T-cell (primary cell): Measurements from ENCODE around the gene VPS13A. TPM values are rescaled to one million over a fixed set of nuclear protein-coding genes. Genes with fewer than 3 reads are reported as not detected.

Source experiments
- ATAC-seq, 4 experiments: fragments of 200-7000 bp in 3 of 4; fragments of 150-1000 bp in 1 of 4; cut with Tn5 transposase; replicated peaks in 1 of 4; 1 replicate in 3 of 4; 2 replicates in 1 of 4; pipeline ENCODE4 v1.10.0; 2021; ENCODE audit warnings: moderate library complexity in 3 of 4, mild to moderate bottlenecking in 2 of 4, moderate number of reproducible peaks in 1 of 4
- CTCF ChIA-PET, 2 donors: fragments of 300-600 bp; sonication (Branson Sonifier 250); formaldehyde crosslinking; loops; one replicate each; lab custom pipeline; 2022; ENCODE audit warnings: antibody characterized with exemption in 2 of 2; lab: Charles Lee
- POLR2A ChIA-PET, 2 donors: fragments of 300-600 bp; sonication (Branson Sonifier 250); formaldehyde crosslinking; loops; one replicate each; lab custom pipeline; 2022; ENCODE audit warnings: antibody characterized with exemption in 2 of 2; lab: Charles Lee
- DNase-seq, 35 experiments: peaks; one replicate each; pipeline versions ENCODE4 v3.0.0 to v3.0.0-alpha.2; 2013 to 2023
- H3K27ac ChIP-seq: one replicate; pipeline ENCODE4 v1.5.1; 2013; ENCODE audit warnings: low read length
- H3K27me3 ChIP-seq, 2 experiments: replicated peaks in 1 of 2; 1 replicate in 1 of 2; 2 replicates in 1 of 2; pipeline versions ENCODE4 v1.6.1 to v1.7.0; 2013; ENCODE audit warnings: low read length in 1 of 2, mixed read lengths in 1 of 2; ENCODE audit not compliant: control insufficient read depth in 2 of 2, insufficient read depth in 2 of 2; ENCODE audit errors: extremely low read depth in 1 of 2
- H3K36me3 ChIP-seq, 2 donors: 1 replicate in 1 of 2; 2 replicates in 1 of 2; pipeline versions ENCODE4 v1.6.1 to v1.7.0; 2013; ENCODE audit warnings: low read length in 1 of 2; ENCODE audit not compliant: control insufficient read depth in 2 of 2, insufficient read depth in 1 of 2; ENCODE audit errors: extremely low read depth in 1 of 2
- H3K4me1 ChIP-seq, 2 experiments: 1 replicate in 1 of 2; 2 replicates in 1 of 2; pipeline versions ENCODE4 v1.6.1 to v1.7.0; 2013; ENCODE audit warnings: low read length in 2 of 2, mixed read lengths in 1 of 2; ENCODE audit not compliant: insufficient read depth in 2 of 2, control insufficient read depth in 1 of 2; ENCODE audit errors: extremely low read depth in 1 of 2
- H3K4me3 ChIP-seq, 2 donors: 1 replicate in 1 of 2; 2 replicates in 1 of 2; pipeline versions ENCODE4 v1.5.1 to v1.7.0; 2013; ENCODE audit warnings: mild to moderate bottlenecking in 2 of 2, low read length in 1 of 2, moderate library complexity in 1 of 2; ENCODE audit not compliant: control insufficient read depth in 1 of 2; ENCODE audit errors: extremely low read depth in 1 of 2
- H3K9me3 ChIP-seq: 2 replicates; pipeline ENCODE4 v1.7.0; 2013
- H3K27ac Mint-ChIP-seq, 2 donors: one replicate each; pipeline ENCODE4 v1.8.0; 2020 to 2021; ENCODE audit warnings: mild to moderate bottlenecking in 2 of 2, mixed read lengths in 2 of 2
- H3K27me3 Mint-ChIP-seq, 2 donors: one replicate each; pipeline ENCODE4 v1.8.0; 2021 to 2022; ENCODE audit warnings: mixed read lengths in 2 of 2
- H3K36me3 Mint-ChIP-seq: one replicate; pipeline ENCODE4 v1.8.0; 2021; ENCODE audit warnings: mixed read lengths
- H3K4me1 Mint-ChIP-seq, 3 donors: one replicate each; pipeline ENCODE4 v1.8.0; 2020 to 2022; ENCODE audit warnings: mixed read lengths in 3 of 3, mild to moderate bottlenecking in 1 of 3
- H3K4me3 Mint-ChIP-seq, 3 donors: one replicate each; pipeline ENCODE4 v1.8.0; 2020 to 2022; ENCODE audit warnings: mild to moderate bottlenecking in 3 of 3, mixed read lengths in 3 of 3, moderate library complexity in 3 of 3
- H3K9me3 Mint-ChIP-seq, 3 donors: one replicate each; pipeline ENCODE4 v1.8.0; 2020 to 2022; ENCODE audit warnings: mixed read lengths in 3 of 3
- WGBS: methylation state at CpG from one replicate; pipeline ENCODE4 v1.1.5; 2013; ENCODE audit warnings: missing lambda C conversion rate; ENCODE audit not compliant: insufficient coverage; 5-methylcytosine and 5-hydroxymethylcytosine counted together
- total RNA-seq, 35 experiments: library from RNA in 6 of 35; stranded (reverse) in 6 of 35; fragments of 120-200 nt in 1 of 35; gene quantifications; one replicate each; pipeline versions ENCODE4 v1.2.1 to v1.2.4 and lab custom pipeline; 2013 to 2026

The VPS13A gene
- total RNA-seq, 5 donors from 2014 or later (not counting 1 experiment from before 2014, with no cell fraction given) = 32.1 to 49.3 (median 36.5) TPM

DNA sequence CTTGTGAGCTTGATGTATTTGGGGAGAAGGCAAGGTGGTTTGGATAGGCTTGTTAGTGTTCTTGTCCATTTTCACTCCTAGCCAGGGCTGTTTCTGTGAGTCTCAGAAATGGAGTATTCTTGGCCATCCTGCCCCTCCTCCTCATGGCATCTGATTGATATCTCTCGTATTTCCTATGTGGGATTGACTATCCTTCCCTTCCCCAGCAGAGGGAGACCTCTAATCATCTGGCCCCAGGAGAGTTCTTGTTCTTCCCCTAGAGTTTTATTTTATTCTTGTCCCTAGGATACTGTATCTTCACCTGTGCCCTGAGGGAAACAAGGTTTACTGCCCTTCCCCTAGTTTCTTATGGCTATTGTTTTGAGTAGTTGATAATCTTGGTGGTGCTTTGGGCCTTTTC, 114.4 kb downstream of the VPS13A start:
- H3K36me3 Mint-ChIP-seq = peaks cover 53% of the 10 kb centered on the region
- H3K27ac ChIP-seq = no peak overlapping the region
- WGBS = no CpG with 5 or more reads among the region's 1 CpG
- H3K4me3 ChIP-seq = no peak overlapping the region
- no peak overlapping the region for H3K27ac Mint-ChIP-seq
- ChIA-PET CTCF (interaction anchor here in 1 of 2 donors (0.6 kb wide), 1 partner anchor 44 kb away, joined by 3 read pairs; no protein-coding TSS in a partner anchor), POLR2A (interaction anchor here in 1 of 2 donors (0.6 kb wide), 1 partner anchor 18 kb away, joined by 4 read pairs; no protein-coding TSS in a partner anchor)
- H3K4me1 ChIP-seq = no peaks in the 10 kb centered on the region
- H3K27me3 Mint-ChIP-seq = no peaks in the 10 kb centered on the region
- ATAC-seq (no peak), DNase-seq (no peak)
- H3K9me3 ChIP-seq = peaks cover 4% of the 10 kb centered on the region
- peaks cover 0 to 4% (median 0%) of the 10 kb centered on the region in 3 donors for H3K4me1 Mint-ChIP-seq
- H3K4me3 Mint-ChIP-seq = no peak overlapping the region
- H3K9me3 Mint-ChIP-seq = peaks cover 4 to 20% (median 11%) of the 10 kb centered on the region in 3 donors
- H3K27me3 ChIP-seq = no peaks in the 10 kb centered on the region
- peaks cover 7 to 14% of the 10 kb centered on the region in 2 donors for H3K36me3 ChIP-seq

DNA sequence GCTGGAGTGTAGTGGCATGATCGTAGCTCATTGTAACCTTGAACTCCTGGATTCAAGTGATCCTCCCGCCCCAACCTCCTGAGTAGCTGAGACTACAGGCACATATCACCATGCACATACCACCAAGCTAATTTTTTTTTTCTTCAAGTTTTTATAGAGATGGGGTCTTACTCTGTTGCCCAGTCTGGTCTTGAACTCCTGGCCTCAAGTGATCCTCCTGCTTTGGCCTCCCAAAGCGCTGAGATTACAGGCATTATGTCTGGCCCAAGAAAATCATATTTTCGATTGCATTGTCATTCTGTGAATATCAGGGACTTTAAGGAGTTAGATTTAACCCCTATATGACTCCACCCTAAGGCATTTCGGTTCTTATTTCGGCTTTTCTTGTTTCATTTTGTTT, 116.6 kb downstream of the VPS13A start:
- Mint-ChIP-seq H3K27ac (no peak overlapping the region), H3K27me3 (no peaks in the 10 kb centered on the region), H3K36me3 (peaks cover 33% of the 10 kb centered on the region), H3K9me3 (peaks cover 0 to 5% (median under 1%) of the 10 kb centered on the region in 3 donors), H3K4me3 (no peak overlapping the region), H3K4me1 (peaks cover 0 to 4% (median 0%) of the 10 kb centered on the region in 3 donors)
- peaks cover 3 to 8% of the 10 kb centered on the region in 2 donors for H3K36me3 ChIP-seq
- 100% methylated on average over 1 of the region's 6 CpGs for WGBS
- ChIA-PET POLR2A (no interaction called here), CTCF (no interaction called here)
- H3K27me3 ChIP-seq = no peaks in the 10 kb centered on the region
- no peaks in the 10 kb centered on the region for H3K4me1 ChIP-seq
- no peak overlapping the region for H3K27ac ChIP-seq
- ATAC-seq = no peak
- peaks cover 2% of the 10 kb centered on the region for H3K9me3 ChIP-seq
- DNase-seq = no peak
- no peak overlapping the region for H3K4me3 ChIP-seq

DNA sequence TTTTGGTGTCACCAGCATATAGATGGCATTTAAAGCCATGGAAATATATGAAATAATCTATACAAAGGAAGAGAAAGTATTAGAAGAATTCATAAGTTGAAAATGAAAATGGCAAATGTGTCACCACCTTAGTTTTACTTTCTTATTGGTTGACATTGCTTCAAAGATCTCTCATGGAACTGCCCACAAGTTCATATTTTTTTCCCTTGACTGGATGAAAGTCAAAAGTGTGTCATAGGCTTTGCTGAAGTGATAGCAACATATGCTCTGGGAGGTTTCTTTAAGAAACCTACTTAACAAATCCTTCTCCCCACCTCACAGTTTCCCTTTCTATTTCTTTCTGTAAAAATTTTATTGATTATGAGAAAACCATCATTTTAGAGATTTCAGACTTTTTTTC, 127.2 kb downstream of the VPS13A start:
- ATAC-seq (no peak), DNase-seq (no peak)
- Mint-ChIP-seq H3K4me1 (no peaks in the 10 kb centered on the region), H3K4me3 (no peak overlapping the region), H3K9me3 (no peaks in the 10 kb centered on the region), H3K36me3 (peaks cover 39% of the 10 kb centered on the region), H3K27ac (no peak overlapping the region), H3K27me3 (no peaks in the 10 kb centered on the region)
- Histone ChIP-seq H3K9me3 (no peaks in the 10 kb centered on the region), H3K27ac (no peak overlapping the region), H3K4me1 (no peaks in the 10 kb centered on the region), H3K4me3 (no peak overlapping the region), H3K27me3 (no peaks in the 10 kb centered on the region), H3K36me3 (peaks cover 0 to 3% of the 10 kb centered on the region in 2 donors)
- POLR2A ChIA-PET = no interaction called here
- CTCF ChIA-PET = no interaction called here

DNA sequence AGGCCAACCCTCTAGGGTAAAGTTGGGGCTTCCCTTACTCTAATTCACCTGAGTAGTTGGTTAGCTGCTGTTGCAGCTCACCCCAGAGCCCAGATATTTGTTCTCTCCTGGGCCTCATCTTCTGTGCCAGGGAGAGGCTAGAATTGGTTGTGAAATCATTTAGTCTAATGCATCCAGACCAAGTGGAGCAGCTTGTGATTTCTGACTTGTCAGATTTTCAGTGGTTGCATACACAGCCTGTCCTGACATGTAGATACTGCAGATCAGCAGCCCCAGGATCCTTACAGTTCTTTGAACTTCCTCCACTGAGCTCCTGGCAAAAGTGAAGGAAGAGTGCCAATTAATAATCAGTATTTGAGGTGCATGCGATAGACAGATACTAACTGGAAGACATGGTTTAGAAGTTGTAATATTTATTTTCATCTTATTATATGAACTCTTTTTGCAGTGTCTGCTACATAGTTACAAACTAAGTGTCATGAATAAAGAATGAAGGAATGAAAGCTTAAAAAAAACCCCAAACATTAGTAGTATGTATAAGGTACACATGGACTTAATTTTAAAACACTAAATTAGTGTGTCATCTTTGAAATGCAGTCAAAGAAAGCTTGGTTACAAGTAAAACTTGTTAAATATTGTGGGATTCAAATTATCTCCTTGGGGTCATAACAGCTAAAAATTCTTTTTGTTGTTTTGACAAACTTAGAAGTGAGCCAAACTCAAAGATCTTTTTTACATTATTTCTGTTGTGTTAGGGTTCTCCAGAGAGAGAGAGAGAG, 128.5 kb downstream of the VPS13A start:
- Histone ChIP-seq H3K4me3 (no peak overlapping the region), H3K27ac (no peak overlapping the region), H3K27me3 (no peaks in the 10 kb centered on the region), H3K36me3 (peaks cover 0 to 3% of the 10 kb centered on the region in 2 donors), H3K9me3 (no peaks in the 10 kb centered on the region), H3K4me1 (no peaks in the 10 kb centered on the region)
- no peaks in the 10 kb centered on the region for H3K4me1 Mint-ChIP-seq
- H3K27ac Mint-ChIP-seq = no peak overlapping the region
- no peaks in the 10 kb centered on the region for H3K27me3 Mint-ChIP-seq
- ChIA-PET CTCF (interaction anchor here in 1 of 2 donors (0.6 kb wide), 1 partner anchor 1063 kb away, joined by 4 read pairs; no protein-coding TSS in a partner anchor), POLR2A (interaction anchor here in 1 of 2 donors (0.6 kb wide), 1 partner anchor 963 kb away, joined by 4 read pairs; no protein-coding TSS in a partner anchor)
- no peaks in the 10 kb centered on the region for H3K9me3 Mint-ChIP-seq
- peaks cover 43% of the 10 kb centered on the region for H3K36me3 Mint-ChIP-seq
- DNase-seq (no peak), ATAC-seq (no peak)
- WGBS = no CpG with 5 or more reads among the region's 1 CpG
- H3K4me3 Mint-ChIP-seq = no peak overlapping the region

DNA sequence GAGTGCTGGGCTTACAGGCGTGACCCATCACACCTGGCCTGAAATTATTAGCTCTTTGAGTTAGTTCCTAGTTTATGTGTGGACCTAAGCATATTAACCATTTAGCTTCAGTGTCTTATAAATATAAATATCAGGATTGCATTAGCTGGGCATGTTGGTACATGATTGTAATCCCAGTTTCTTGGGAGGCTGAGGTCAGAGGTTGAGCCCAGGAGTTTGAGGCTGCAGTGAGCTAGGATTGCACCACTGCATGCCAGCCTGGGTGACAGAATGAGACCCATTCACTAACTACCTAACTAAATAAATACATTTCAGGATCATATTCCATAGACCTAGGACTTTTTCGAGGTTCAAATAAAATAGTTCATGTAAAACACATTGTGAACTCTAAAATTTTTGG, 129.8 kb downstream of the VPS13A start:
- DNase-seq (no peak), ATAC-seq (no peak)
- Histone ChIP-seq H3K27me3 (no peaks in the 10 kb centered on the region), H3K4me3 (no peak overlapping the region), H3K9me3 (no peaks in the 10 kb centered on the region), H3K4me1 (no peaks in the 10 kb centered on the region), H3K36me3 (peaks cover 0 to 3% of the 10 kb centered on the region in 2 donors), H3K27ac (no peak overlapping the region)
- ChIA-PET CTCF (no interaction called here), POLR2A (no interaction called here)
- Mint-ChIP-seq H3K36me3 (peaks cover 53% of the 10 kb centered on the region), H3K4me1 (no peaks in the 10 kb centered on the region), H3K27me3 (no peaks in the 10 kb centered on the region), H3K4me3 (no peak overlapping the region), H3K27ac (no peak overlapping the region), H3K9me3 (no peaks in the 10 kb centered on the region)
- WGBS = no CpG with 5 or more reads among the region's 2 CpGs

DNA sequence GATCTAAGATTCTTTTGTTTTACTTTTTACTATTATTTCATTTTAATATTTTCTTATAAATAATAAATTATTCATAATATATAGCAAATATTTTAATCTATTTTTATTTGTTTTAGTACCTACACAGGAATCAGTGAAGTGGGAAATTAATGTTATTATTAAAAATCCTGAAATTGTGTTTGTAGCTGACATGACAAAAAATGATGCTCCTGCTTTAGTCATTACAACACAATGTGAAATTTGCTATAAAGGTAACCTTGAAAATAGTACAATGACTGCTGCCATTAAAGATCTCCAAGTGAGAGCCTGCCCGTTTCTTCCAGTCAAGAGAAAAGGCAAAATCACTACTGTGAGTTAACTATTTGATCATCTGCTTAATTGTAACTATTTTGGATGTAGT, 138.7 kb downstream of the VPS13A start:
- Mint-ChIP-seq H3K27ac (no peak overlapping the region), H3K9me3 (no peaks in the 10 kb centered on the region), H3K27me3 (no peaks in the 10 kb centered on the region), H3K4me1 (no peaks in the 10 kb centered on the region), H3K4me3 (no peak overlapping the region), H3K36me3 (peaks cover 50% of the 10 kb centered on the region)
- ATAC-seq (no peak), DNase-seq (no peak)
- Histone ChIP-seq H3K36me3 (peaks cover 0 to 12% of the 10 kb centered on the region in 2 donors), H3K4me3 (no peak overlapping the region), H3K27me3 (no peaks in the 10 kb centered on the region), H3K9me3 (no peaks in the 10 kb centered on the region), H3K4me1 (no peaks in the 10 kb centered on the region), H3K27ac (no peak overlapping the region)
- POLR2A ChIA-PET = no interaction called here
- CTCF ChIA-PET = no interaction called here
- WGBS = no CpG with 5 or more reads among the region's 1 CpG
